ES-I3 (cell line): ENCODE measurements around the gene MYL2.

Experiments
- H3K36me3 ChIP-seq: 2 replicates; pipeline ENCODE4 v1.6.1; 2013; ENCODE audit warnings: mild to moderate bottlenecking, low read length, control low read depth, moderate library complexity; ENCODE audit not compliant: insufficient read depth
- H3K4me1 ChIP-seq: 2 replicates; pipeline ENCODE4 v1.6.1; 2013; ENCODE audit warnings: mild to moderate bottlenecking, control low read depth, low read length; ENCODE audit not compliant: insufficient read depth
- H3K9ac ChIP-seq: 2 replicates; pipeline ENCODE4 v1.6.1; 2013; ENCODE audit warnings: low read depth, mild to moderate bottlenecking, low read length, moderate library complexity
- H3K9me3 ChIP-seq: 2 replicates; pipeline ENCODE4 v1.6.1; 2013; ENCODE audit warnings: mild to moderate bottlenecking, low read length, moderate library complexity; ENCODE audit not compliant: control insufficient read depth, insufficient read depth

MYL2 gene

GRCh38 chr12:110896559-110896958 lies 23.8 kb downstream of the MYL2 start:
- H3K9ac ChIP-seq: no peak overlapping the region
- no peaks in the 10 kb centered on the region; the same call in 1 of the 2 replicates for H3K9me3 ChIP-seq
- no peaks in the 10 kb centered on the region for H3K36me3 ChIP-seq
- peaks cover 9% of the 10 kb centered on the region for H3K4me1 ChIP-seq

GRCh38 chr12:110893956-110894355 lies 26.4 kb downstream of the MYL2 start:
- Histone ChIP-seq H3K9ac (no peak overlapping the region), H3K36me3 (no peaks in the 10 kb centered on the region), H3K9me3 (no peaks in the 10 kb centered on the region; the same call in 1 of the 2 replicates)

GRCh38 chr12:110889361-110889760 lies 31.0 kb downstream of the MYL2 start:
- Histone ChIP-seq H3K4me1 (peaks cover 9% of the 10 kb centered on the region), H3K9me3 (no peaks in the 10 kb centered on the region), H3K36me3 (no peaks in the 10 kb centered on the region), H3K9ac (no peak overlapping the region)

More at GRCh38 chr12:110893956-110894355, 26.4 kb downstream of the MYL2 start:
- peaks cover 9% of the 10 kb centered on the region for H3K4me1 ChIP-seq

GRCh38 chr12:110888256-110888991 lies 32.0 kb downstream of the MYL2 start:
- no peak overlapping the region for H3K9ac ChIP-seq
- no peaks in the 10 kb centered on the region for H3K36me3 ChIP-seq
- H3K9me3 ChIP-seq: no peaks in the 10 kb centered on the region
- peaks cover 7% of the 10 kb centered on the region for H3K4me1 ChIP-seq

DNA sequence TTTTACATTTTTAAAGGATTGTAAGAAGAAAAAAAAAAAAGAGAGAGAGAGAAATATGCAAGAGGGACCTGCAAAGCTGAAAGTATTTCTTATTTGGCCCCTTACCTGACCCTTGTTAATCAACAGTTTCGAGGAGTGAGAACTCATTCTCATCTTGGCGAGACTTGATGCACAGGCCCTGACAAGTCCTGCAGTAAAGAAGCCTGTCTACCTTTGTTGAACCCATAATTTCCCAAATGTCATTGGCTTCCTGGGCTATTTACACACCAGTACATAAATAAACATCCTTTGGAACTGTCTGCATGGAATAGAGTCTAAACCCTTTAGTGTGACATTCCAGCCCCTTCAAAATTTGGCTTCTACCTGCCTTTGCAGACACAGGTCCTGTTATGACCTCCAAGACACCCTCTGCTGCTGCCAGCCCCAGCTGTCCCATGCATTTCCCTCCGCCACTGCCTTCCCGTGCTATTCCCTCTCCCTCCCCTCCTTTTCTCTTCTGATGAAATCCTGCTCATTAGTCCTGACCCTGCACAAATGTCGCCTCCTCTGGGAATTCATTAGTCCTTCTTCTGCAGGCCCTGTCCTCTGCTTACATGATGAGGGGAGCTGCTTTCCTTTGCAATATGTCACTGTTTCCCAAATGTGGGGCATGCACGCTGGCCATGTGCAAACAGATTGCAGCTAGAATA lies 35.1 kb downstream of the MYL2 start:
- Histone ChIP-seq H3K4me1 (no peaks in the 10 kb centered on the region), H3K9ac (no peak overlapping the region), H3K36me3 (no peaks in the 10 kb centered on the region), H3K9me3 (no peaks in the 10 kb centered on the region)

GRCh38 chr12:110883251-110883650 lies 37.1 kb downstream of the MYL2 start:
- Histone ChIP-seq H3K4me1 (no peaks in the 10 kb centered on the region), H3K36me3 (no peaks in the 10 kb centered on the region), H3K9ac (no peak overlapping the region), H3K9me3 (no peaks in the 10 kb centered on the region)

DNA sequence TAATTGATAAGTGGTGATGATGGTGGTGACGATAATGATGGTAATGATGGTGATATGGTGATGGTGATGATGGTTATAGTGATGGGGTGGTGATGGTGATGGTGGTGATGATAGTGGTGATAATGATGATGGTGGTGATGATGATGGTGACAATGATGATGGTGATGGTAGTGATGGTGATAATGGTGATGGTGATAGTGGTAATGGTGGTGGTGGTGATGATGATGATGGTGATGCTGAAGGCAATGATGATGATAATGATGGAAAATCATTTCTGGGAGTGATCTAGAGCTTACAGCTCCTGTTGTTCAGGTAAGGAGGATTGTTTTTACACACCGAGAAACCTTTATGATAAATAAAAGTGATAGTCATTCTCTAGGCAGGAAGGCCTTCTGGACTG lies 39.7 kb downstream of the MYL2 start:
- no peak overlapping the region for H3K9ac ChIP-seq
- no peaks in the 10 kb centered on the region for H3K4me1 ChIP-seq
- no peaks in the 10 kb centered on the region for H3K9me3 ChIP-seq
- H3K36me3 ChIP-seq: no peaks in the 10 kb centered on the region

DNA sequence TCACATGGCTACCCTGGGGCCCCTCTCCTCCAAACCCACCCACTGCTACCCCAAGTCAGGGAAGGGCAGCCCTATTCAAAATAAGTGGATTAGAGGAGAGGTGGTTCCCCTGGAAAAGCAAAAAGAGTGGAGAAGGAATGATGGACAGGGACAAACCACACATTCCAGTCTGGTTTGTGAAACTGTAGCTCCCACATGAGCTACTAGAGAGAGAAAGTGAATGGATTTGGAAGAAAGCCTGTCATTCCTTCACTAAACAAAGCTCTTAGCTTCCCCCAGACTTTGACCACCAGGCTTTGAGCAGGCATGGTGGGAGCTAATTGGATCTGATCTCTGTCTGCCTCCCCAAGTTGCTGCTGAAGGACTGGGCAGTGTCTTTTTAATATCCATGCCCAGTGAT lies 45.6 kb downstream of the MYL2 start:
- no peaks in the 10 kb centered on the region for H3K36me3 ChIP-seq
- no peaks in the 10 kb centered on the region for H3K9me3 ChIP-seq
- H3K4me1 ChIP-seq: no peaks in the 10 kb centered on the region
- H3K9ac ChIP-seq: no peak overlapping the region

DNA sequence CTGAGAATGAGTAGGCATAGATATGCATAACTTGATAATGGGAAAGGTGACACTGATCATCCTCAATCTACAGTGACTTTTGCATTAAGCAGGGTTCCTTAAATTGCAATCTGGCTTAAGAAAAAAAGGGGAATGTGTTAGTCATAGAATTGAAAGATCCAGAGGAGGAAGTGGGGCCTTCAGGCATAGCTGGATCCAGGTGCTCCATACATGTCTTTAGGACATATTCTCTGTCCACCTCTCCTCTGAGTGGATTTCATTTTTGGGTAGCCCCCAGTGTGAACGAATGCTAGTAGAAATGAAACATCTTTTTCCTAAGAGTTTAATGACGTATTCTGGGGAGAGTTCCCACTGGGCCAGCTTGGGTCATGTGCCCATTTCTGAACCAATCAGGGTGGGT lies 46.0 kb downstream of the MYL2 start:
- H3K4me1 ChIP-seq: no peaks in the 10 kb centered on the region

DNA sequence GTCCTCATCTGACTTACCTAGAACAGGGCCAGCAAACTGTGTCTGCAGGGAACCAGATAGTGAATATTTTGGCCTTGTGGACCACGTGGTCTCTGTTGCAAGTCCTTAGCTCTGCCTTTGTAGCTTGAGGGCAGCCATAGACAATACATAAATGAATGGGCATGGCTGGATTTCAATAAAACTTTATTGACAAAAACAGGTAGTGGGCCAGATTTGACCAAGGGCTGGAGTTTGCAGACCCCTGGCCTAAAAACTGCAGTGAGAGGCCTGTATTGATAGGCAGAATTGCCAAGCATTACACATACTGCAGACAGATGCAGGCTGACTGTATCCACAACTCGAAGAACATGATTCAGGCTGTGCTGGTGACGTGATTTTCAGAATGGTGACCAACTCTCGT lies 48.3 kb downstream of the MYL2 start:
- no peaks in the 10 kb centered on the region for H3K36me3 ChIP-seq
- peaks cover 2% of the 10 kb centered on the region; the same call in 1 of the 2 replicates for H3K9me3 ChIP-seq
- H3K4me1 ChIP-seq: no peaks in the 10 kb centered on the region
- H3K9ac ChIP-seq: no peak overlapping the region

More for the DNA sequence above, 46.0 kb downstream of the MYL2 start:
- Histone ChIP-seq H3K9ac (no peak overlapping the region), H3K36me3 (no peaks in the 10 kb centered on the region), H3K9me3 (peaks cover under 1% of the 10 kb centered on the region; the same call in 1 of the 2 replicates)

GRCh38 chr12:110869803-110870202 lies 50.6 kb downstream of the MYL2 start:
- H3K9ac ChIP-seq: no peak overlapping the region
- peaks cover 2% of the 10 kb centered on the region; the same call in 1 of the 2 replicates for H3K9me3 ChIP-seq
- no peaks in the 10 kb centered on the region for H3K4me1 ChIP-seq
- H3K36me3 ChIP-seq: no peaks in the 10 kb centered on the region

DNA sequence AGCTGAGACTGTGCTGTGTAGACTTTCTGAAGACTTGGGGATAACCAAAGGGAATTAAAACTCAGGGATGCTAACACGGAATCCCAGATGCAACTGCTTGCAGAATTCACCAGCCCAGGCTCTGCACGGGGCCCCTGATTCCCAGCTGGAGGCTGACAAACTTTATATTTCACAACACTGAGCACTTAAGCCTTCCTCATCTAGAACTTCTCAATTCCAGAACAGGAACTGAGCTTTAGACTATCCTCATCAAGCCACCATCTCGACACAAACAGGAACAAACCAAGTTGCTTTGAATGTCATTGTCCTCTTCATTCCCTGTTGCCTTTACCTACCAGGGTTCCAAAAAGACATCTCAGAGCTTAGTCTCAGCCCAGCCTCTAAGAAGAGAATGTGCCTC lies 51.4 kb downstream of the MYL2 start:
- Histone ChIP-seq H3K9ac (no peak overlapping the region), H3K36me3 (no peaks in the 10 kb centered on the region), H3K4me1 (no peaks in the 10 kb centered on the region), H3K9me3 (peaks cover 2% of the 10 kb centered on the region; the same call in 1 of the 2 replicates)

GRCh38 chr12:110865521-110865920 lies 54.9 kb downstream of the MYL2 start:
- peaks cover 2% of the 10 kb centered on the region; the same call in 1 of the 2 replicates for H3K9me3 ChIP-seq
- no peak overlapping the region for H3K9ac ChIP-seq
- peaks cover 4% of the 10 kb centered on the region; the same call in 1 of the 2 replicates for H3K4me1 ChIP-seq
- no peaks in the 10 kb centered on the region for H3K36me3 ChIP-seq

- Histone ChIP-seq H3K36me3 (no peaks in the 10 kb centered on the region), H3K9me3 (no peaks in the 10 kb centered on the region; the same call in 1 of the 2 replicates), H3K9ac (no peak overlapping the region), H3K4me1 (peaks cover 9% of the 10 kb centered on the region; the same call in 1 of the 2 replicates)
Measured at GRCh38 chr12:110863161-110863560, 57.2 kb downstream of the MYL2 start.

- Histone ChIP-seq H3K36me3 (no peaks in the 10 kb centered on the region), H3K9me3 (no peaks in the 10 kb centered on the region; the same call in 1 of the 2 replicates), H3K9ac (no peak overlapping the region), H3K4me1 (peaks cover 13% of the 10 kb centered on the region; the same call in 1 of the 2 replicates)
Measured at GRCh38 chr12:110862329-110862728, 58.0 kb downstream of the MYL2 start.
